ENCODE data around the gene MDM4.
"Not testable (repeated sequence)": the region's sequence is repeated elsewhere in the genome, so short reads cannot be mapped to it uniquely, and the experiment has no call there.

Gene MDM4, protein sequence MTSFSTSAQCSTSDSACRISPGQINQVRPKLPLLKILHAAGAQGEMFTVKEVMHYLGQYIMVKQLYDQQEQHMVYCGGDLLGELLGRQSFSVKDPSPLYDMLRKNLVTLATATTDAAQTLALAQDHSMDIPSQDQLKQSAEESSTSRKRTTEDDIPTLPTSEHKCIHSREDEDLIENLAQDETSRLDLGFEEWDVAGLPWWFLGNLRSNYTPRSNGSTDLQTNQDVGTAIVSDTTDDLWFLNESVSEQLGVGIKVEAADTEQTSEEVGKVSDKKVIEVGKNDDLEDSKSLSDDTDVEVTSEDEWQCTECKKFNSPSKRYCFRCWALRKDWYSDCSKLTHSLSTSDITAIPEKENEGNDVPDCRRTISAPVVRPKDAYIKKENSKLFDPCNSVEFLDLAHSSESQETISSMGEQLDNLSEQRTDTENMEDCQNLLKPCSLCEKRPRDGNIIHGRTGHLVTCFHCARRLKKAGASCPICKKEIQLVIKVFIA

DNA sequence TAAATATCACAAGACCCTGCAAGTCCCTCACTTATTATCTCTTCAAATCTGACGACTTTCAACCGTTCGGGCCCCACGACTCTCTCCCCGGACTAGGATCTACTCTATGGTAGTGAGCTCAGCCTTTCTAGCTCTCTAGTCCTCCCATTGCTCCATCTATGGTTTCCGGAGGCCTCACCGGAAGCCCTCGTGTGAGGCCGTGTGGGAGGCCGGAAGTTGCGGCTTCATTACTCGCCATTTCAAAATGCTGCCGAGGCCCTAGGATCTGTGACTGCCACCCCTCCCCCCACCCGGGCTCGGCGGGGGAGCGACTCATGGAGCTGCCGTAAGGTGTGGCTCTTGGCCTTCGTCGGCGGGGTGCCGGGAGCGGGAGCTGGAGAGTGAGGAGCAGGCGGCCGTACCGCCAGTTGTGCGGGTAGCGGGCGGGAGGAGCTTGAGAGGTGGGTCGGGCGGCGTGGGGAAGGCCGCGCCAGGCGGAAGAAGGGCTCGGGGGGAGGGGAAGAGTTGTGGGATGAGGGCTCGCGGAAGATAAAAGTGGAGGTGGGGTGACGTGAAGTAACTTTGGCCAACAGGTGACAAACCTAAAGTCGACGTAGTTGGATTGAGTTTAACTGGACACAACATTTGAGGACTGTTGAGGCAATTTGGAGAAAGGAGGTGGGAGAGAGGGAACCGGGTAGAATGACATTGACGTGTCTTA is at the start of gene MDM4:
TSS of gene MDM4 (plus strand) at position 227 of the 700 bp plus-strand sequence. CDS start 9,113 bp downstream, outside the sequence.
- peak; percentile 87 to 95 for DNase-seq

DNA sequence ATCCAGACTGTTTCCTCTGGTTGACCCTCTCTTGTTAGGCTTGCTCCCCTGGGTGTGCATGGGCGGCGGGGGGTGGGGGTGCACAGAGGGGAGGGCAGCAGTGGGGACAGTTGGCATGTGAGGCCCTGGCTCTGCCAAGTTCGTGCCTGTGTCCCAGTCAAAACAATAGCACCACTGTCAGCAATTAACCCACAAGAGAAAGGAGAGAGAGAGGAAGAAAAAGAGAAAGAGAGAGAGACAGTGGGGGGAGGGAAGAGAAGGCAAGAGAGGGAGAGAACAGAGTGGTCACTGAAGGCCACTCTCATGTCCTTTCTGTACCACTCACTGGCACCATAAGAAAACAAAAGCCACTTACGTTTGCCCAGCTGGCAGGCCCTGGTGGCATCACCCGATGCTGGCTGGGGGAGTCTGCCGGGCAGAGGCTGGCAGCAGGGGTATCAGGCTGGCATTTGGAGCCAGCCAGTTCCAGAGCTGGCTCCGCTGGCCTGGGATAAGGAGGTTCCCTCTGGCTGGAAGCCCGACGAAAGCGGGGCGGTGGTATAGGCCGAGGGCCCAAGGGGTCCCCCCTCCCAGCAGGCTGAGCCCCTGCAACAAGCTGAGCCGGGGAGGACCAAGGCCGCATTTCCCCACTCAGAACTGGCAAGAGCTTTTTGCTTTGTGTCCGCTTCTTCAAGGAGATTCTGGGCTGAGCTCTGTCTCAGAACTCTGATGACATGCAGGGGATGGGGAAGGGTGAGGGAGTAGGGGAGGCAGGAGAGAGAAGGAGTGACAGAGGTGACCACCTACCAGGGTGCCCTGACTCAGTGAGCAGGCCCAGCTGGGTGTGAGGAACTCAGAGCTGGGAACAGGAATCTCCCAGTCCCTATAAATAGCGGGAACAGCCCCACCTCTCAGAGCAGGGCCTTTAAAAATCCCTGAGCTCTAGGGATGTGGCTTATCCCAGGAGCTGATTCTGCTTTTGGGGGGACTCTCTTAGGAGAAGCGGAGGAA is 49.5 kb upstream of the MDM4 start:
- DNase-seq: no peak

DNA sequence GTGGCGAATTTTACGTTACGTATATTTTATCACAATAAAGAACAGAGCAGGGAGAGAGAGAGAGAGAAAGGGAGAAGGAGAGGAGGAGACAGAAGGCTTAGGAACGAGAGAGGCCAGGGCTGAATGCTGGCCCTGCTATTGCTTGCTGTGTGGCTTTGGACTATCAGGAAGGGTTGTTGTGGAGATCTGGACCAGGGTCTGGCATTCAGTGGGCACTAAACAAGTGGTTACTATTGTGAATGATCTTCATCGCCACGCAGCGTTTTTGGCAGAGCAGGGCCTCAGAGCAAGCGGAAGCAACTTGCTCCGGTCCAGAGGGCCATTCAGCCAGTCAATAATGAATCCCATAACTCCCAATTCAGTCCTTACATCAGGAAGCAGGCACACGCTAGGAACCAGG is 48.0 kb upstream of the MDM4 start:
- DNase-seq: no peak

DNA sequence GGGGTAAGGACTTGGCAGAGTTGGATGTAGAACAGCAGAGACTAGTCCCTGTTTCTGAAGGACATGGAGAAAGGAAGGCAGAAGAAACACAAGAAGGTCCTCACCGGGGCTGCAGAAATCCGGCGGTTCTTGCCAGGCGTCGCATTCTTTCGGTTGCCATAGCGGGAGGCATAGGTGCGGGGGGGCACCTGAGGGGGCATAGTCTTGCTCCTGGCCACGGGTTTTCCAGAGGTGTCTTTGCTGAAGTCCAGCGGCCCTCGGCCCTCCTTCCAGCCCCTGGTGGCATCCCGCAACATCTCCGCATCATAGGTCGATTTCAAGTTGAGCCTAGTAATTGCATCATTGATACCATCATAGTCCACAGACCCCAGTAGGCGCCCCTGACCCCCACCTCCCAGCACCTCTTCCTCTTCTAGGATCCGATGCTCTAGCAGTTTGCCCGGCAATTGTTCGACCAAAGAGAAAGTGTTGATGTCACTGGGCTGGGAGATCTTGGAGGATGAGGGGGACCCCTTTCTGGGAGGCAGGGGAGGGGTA is 47.4 kb upstream of the MDM4 start:
- no peak for DNase-seq

DNA sequence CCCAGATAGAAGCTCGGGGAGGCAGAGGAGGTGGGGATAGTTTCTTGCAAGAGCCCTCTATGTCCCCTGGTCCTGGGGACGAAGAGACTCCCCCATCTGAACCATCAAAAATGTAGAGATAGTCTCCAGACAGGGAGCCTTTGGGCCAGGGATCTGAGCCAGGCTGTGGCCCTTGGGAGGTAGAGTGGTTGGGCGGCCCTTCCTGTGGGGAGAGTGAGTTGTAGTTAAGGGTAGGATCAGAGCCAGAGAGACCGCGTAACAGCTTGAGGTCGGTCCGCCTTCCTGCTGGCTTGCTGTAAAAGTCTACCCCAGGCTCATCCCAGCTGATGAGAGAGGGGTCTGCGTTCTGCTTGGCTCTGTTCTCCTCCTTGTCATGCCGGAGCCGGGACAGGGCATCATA is 46.9 kb upstream of the MDM4 start:
- DNase-seq: no peak

DNA sequence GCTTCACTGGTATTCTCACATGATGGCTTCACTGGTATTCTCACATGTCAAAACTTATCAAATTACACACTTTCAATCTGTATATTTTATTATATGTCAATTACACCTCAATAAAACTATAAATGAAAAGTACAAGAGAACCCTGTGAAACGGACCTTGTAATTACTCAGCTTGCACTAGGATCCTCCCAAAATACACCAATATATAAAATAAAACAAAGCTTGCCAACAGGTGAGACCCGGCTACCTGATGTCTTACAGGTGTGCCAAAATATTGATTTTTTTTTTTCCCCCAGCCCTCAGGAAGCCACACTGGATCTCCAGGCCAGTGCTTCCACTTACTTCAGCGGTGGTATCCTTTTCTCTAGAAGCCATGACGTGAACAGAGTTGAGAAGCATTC is 44.5 kb upstream of the MDM4 start:
- no peak for DNase-seq

GRCh38 chr1:204472660-204473059 is 43.5 kb upstream of the MDM4 start:
- DNase-seq: no peak

DNA sequence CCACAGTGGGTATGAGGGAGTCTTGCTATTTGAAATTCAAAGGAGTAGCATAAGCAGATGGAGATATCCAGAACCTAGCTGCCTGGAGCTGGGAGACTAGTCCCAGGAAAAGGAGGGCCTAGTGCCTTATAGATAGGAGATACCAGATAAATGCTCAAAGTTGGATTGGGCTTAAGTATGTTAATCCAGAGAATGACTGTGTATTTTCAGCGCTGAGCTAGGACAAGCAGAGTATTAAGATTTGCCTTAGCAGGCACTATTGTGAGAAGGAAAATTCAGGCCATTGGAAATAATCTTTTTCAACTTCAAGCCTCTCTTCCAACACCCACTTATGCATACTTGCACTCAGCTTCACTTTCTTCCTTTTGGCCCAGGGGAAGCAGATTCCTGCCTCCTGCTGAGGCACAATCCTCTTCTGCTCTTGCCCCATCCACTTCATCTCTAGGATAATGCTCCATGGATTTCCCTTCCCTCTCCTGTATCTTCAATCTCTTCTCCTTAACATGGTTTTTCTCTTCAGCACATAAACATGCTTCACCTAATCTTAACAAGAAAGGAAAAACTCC is 42.7 kb upstream of the MDM4 start:
- DNase-seq: no peak

- DNase-seq: no peak
These were observed 40.4 kb upstream of the MDM4 start for GRCh38 chr1:204475656-204476432.

- no peak for DNase-seq
These were observed 39.6 kb upstream of the MDM4 start for GRCh38 chr1:204476563-204476962.

DNA sequence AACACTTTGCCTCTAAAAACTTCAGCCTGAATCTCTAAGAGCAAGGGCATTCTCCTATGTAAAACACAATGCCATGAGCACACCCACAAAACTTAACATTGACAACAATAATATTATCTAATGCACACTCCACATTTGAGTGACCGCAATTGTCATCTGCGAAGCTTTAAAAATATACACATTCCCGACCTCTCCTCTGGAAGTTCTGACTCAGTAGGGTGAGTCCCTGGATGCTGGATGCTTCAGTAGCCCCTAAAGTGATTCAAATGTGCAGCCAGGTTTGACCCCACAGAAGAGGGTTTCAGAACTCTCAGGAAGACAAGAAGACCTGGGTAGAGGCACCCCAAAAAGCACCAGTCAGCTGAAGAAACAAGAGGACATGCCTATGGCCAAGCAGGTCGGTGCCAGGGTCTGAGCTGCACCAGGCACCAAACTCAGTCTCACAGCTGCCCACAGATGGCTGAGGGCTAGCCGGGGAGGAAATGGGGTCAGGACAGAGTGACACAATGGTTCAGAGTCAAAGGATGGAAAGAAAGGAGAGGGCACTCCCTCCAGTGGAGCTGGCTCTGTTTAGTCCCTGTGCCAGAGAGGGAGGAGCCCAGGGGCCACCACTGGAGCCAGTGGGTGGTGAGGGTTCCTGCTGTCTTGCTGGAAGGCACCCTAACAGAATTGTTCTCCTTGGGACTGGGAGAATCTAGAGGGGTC is 39.0 kb upstream of the MDM4 start:
- no peak for DNase-seq

DNA sequence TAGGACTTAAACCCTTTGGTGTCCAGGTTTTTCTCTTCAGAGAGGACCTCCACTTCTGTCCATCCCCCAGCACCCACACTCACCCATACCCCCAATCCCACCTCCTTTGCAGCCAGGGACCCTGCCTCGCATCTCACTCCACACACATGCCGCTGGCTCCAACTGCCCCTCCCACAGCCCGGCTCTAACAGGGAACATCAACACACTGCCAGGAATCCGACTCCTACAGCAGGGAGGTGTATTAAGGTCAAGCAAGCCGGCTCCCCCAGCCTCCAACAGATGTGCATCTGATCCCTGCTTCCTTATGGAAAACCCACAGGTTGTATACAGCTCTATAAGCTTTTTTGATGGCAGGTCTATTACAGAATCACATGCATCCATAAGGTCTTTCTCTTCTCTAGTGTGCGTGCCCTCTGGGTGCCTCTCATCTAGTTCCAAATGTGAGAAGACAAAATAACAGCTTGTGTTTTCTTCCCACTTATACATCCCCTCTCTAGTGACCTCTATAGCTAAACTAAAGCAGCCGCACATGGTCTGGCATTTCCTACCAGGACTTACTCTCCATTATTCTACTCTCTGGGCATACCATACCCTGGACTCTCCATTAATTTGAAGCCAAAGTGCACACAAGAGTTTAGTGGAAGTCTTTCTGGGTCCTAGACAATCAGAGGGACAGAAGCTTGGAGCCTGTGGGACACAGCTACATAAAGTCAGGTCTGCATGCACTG is 37.9 kb upstream of the MDM4 start:
- DNase-seq: no peak

DNA sequence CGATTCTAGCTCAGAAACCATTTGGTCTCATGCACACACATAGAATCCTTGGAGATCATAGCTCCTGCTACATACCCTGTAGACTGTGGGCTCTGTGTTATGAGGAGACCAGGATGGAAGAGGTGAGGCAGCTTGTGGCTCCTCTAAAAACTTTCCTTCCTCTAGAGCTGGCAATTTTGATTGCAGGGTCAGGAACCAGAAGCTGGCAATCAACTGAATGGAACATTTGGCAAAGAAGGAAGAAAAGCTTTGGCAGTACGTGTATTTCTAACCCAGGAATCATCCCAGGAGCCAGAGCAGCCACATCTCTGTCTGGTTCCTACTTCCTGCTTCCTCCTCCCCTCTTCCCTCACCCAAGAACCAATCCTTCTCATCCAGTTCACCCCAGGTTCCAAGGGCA is 37.3 kb upstream of the MDM4 start:
- DNase-seq: no peak

GRCh38 chr1:204479387-204480136 is 36.6 kb upstream of the MDM4 start:
- no peak for DNase-seq

DNA sequence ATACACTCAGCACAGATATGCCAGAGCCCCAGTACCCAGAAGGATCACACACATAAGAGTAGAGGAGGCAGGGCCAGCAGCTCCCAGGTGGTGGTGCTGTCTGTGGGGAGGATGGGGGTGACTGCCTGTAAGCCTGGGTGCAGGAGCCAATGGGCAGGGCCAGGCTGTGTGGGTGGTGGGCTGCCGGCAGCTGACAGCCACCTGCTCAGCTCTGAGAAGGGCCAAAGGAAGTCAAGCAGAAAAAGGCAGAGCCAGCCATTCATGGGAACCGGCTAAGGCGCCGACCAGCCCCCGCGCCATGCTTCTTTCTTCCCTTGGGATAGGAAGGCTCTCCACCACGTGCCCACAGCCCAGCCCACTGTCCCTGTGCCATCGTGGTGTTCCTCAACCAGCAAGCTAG is 35.7 kb upstream of the MDM4 start:
- DNase-seq: peak in 1 of 2 experiments; percentile 54

DNA sequence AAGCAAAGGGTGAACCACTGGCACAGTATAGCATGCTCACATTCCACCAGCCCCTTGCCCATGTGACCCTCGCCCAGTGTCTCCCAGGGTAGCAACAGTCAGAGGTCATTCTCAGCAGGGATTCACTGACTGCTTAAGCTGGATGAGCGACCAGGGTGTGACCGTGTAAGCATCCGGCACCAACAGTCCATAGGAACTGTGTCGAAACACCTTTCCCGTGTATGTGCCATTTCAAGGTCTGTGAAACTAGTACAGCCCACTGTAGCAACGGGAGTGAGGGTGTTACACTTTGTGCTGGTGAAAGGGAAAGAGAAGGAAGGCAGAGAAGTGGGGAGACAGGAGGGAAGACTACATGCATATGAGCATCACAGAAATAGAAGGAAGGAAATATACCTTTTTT is 32.4 kb upstream of the MDM4 start:
- DNase-seq: no peak

GRCh38 chr1:204486513-204487255 is 29.5 kb upstream of the MDM4 start:
- DNase-seq: not testable (repeated sequence)

GRCh38 chr1:204487256-204487615 is 29.0 kb upstream of the MDM4 start:
- no peak for DNase-seq

GRCh38 chr1:204491655-204492054 is 24.6 kb upstream of the MDM4 start:
- DNase-seq: no peak

Measured in NCI-H526 (cell line).